ENCODE results near the gene OR51E1.
A peak's percentile ranks its signal among the peaks of the same experiment; 100 is the strongest.

OR51E1 gene

GRCh38 chr11:4643682-4644081 is at the start of gene OR51E1:
Gene OR51E1 (plus strand): TSS chr11:4643982. CDS start chr11:4652527, 8,545 bp downstream.
- no peak for DNase-seq

- no peak for DNase-seq
Observed at GRCh38 chr11:4605057-4605456, 38.7 kb upstream of the OR51E1 start.

- no peak for DNase-seq
Observed at GRCh38 chr11:4606231-4607015, 37.4 kb upstream of the OR51E1 start.

GRCh38 chr11:4607096-4607495 is 36.7 kb upstream of the OR51E1 start:
- no peak for DNase-seq

- peak; percentile 97 for DNase-seq
Observed at GRCh38 chr11:4607781-4608666, 35.8 kb upstream of the OR51E1 start, which contains the start of gene TRIM68. Gene TRIM68 (minus strand): TSS chr11:4608231. CDS start chr11:4605504, 2,727 bp downstream.

GRCh38 chr11:4610258-4610935 is 33.4 kb upstream of the OR51E1 start:
- peak; percentile 42 for DNase-seq

- no peak for DNase-seq
Observed at GRCh38 chr11:4611986-4612385, 31.8 kb upstream of the OR51E1 start.

- DNase-seq: no peak
Observed at GRCh38 chr11:4615856-4616444, 27.8 kb upstream of the OR51E1 start.

GRCh38 chr11:4619514-4619913 is 24.3 kb upstream of the OR51E1 start:
- DNase-seq: no peak

GRCh38 chr11:4626207-4627099 is 17.3 kb upstream of the OR51E1 start:
- DNase-seq: peak; percentile 72

GRCh38 chr11:4636136-4636535 is 7.6 kb upstream of the OR51E1 start:
- no peak for DNase-seq

GRCh38 chr11:4636962-4637661 is 6.7 kb upstream of the OR51E1 start, which contains the start of gene OR51D1:
Gene OR51D1 (plus strand): TSS chr11:4637477. CDS start chr11:4639791, 2,314 bp downstream.
- peak; percentile 71 for DNase-seq

GRCh38 chr11:4637662-4638047 is 6.1 kb upstream of the OR51E1 start:
- no peak for DNase-seq

GRCh38 chr11:4639931-4640330 is 3.9 kb upstream of the OR51E1 start:
- DNase-seq: no peak

- no peak for DNase-seq
Observed at GRCh38 chr11:4641501-4641900, 2.3 kb upstream of the OR51E1 start.

- DNase-seq: no peak
Observed at GRCh38 chr11:4642043-4642442, 1.7 kb upstream of the OR51E1 start.

GRCh38 chr11:4643076-4643475 is 706 bp upstream of the OR51E1 start:
- DNase-seq: no peak

- no peak for DNase-seq
Observed at GRCh38 chr11:4644233-4644632, 451 bp downstream of the OR51E1 start.

- DNase-seq: no peak
Observed at GRCh38 chr11:4645974-4646373, 2.2 kb downstream of the OR51E1 start.

GRCh38 chr11:4647766-4648165 is 4.0 kb downstream of the OR51E1 start:
- no peak for DNase-seq
